Gastroesophageal sphincter (tissue), 3 donors: ENCODE results near the gene TNNT2.

Experiments
- CTCF ChIP-seq, 4 experiments: fragments of 200-600 bp in 2 of 4; fragments of 450-650 bp in 2 of 4; sonication (generic) in 1 of 4; IDR thresholded peaks; one replicate each; pipeline ENCODE4 v1.5.1; 2017 to 2019; ENCODE audit warnings: antibody characterized with exemption in 4 of 4, mild to moderate bottlenecking in 2 of 4, moderate library complexity in 2 of 4
- EP300 ChIP-seq: sonication (generic); formaldehyde crosslinking; IDR thresholded peaks from one replicate; pipeline ENCODE4 v1.6.1; 2017; ENCODE audit warnings: antibody characterized with exemption, mild to moderate bottlenecking
- POLR2A ChIP-seq, 2 donors: fragments of 450-650 bp; IDR thresholded peaks; one replicate each; pipeline ENCODE4 v1.6.1; 2017; ENCODE audit warnings: antibody characterized with exemption in 2 of 2, mild to moderate bottlenecking in 2 of 2, moderate library complexity in 1 of 2

GRCh38 chr1:201324821-201325677 is 52.4 kb downstream of the TNNT2 start:
- no peak for TF ChIP-seq CTCF (IDR thresholded peaks at IDR 0.05)
- TF ChIP-seq EP300 = no peak
- no peak for TF ChIP-seq POLR2A (IDR thresholded peaks at IDR 0.05)
